ENCODE measurements around the gene TMED1. TPM values are rescaled to one million over a fixed set of nuclear protein-coding genes. Genes with fewer than 3 reads are reported as not detected.

The TMED1 gene
- total and polyA plus RNA-seq, 4 donors, result 25.8 to 49.8 (median 33.9) TPM

DNA sequence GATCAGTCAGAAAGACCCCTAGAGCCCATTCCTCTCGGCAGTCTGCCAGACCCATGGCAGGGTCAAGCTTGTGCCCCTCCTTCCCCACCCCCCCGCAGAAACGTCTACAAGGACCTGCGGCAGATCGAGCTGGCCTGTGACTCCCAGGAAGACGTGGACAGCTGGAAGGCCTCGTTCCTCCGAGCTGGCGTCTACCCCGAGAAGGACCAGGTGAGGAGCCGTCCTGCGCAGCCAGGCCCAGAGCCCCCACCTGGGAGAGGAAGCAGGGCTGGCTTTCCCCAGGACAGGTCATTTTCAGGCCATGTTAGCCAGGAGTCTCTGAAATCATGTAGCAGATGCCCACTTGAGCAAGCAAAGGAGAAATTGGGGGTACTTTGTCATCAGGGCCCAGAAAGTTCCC is 12.3 kb downstream of the TMED1 start:
- TF ChIP-seq, protein P1, sequence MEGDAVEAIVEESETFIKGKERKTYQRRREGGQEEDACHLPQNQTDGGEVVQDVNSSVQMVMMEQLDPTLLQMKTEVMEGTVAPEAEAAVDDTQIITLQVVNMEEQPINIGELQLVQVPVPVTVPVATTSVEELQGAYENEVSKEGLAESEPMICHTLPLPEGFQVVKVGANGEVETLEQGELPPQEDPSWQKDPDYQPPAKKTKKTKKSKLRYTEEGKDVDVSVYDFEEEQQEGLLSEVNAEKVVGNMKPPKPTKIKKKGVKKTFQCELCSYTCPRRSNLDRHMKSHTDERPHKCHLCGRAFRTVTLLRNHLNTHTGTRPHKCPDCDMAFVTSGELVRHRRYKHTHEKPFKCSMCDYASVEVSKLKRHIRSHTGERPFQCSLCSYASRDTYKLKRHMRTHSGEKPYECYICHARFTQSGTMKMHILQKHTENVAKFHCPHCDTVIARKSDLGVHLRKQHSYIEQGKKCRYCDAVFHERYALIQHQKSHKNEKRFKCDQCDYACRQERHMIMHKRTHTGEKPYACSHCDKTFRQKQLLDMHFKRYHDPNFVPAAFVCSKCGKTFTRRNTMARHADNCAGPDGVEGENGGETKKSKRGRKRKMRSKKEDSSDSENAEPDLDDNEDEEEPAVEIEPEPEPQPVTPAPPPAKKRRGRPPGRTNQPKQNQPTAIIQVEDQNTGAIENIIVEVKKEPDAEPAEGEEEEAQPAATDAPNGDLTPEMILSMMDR (IDR thresholded peaks at IDR 0.05; ENCODE audit: control extremely low read depth, extremely low read depth), result no peak
- WGBS, 2 donors, result 93 to 94% methylated on average over 12 of the region's 12 CpGs
- no peaks in the 10 kb centered on the region for H3K27me3 ChIP-seq (ENCODE audit: control insufficient read depth in 3 of 3, insufficient read depth in 3 of 3, low read length in 2 of 3)
- ATAC-seq (ENCODE audit: insufficient read depth, low FRiP score), result no peak
- DNase-seq, result no peak
- H3K9me3 ChIP-seq (ENCODE audit: control insufficient read depth in 4 of 4, insufficient read depth in 3 of 4, low read length in 3 of 4), result no peaks in the 10 kb centered on the region
- no peak overlapping the region for H3K27ac ChIP-seq (ENCODE audit: low read depth in 1 of 2, low read length in 1 of 2)
- no peak overlapping the region for H3K9ac ChIP-seq (ENCODE audit: insufficient read depth in 1 of 2, low read length in 2 of 2)
- no peaks in the 10 kb centered on the region for H3K4me1 ChIP-seq (ENCODE audit: control insufficient read depth in 5 of 5, insufficient read depth in 5 of 5, low read length in 5 of 5)
- H3K4me3 ChIP-seq, result no peak overlapping the region
- H3K36me3 ChIP-seq (ENCODE audit: control insufficient read depth in 4 of 4, insufficient read depth in 4 of 4, low read length in 4 of 4), result peaks cover 9 to 53% (median 40%) of the 10 kb centered on the region in 4 donors

DNA sequence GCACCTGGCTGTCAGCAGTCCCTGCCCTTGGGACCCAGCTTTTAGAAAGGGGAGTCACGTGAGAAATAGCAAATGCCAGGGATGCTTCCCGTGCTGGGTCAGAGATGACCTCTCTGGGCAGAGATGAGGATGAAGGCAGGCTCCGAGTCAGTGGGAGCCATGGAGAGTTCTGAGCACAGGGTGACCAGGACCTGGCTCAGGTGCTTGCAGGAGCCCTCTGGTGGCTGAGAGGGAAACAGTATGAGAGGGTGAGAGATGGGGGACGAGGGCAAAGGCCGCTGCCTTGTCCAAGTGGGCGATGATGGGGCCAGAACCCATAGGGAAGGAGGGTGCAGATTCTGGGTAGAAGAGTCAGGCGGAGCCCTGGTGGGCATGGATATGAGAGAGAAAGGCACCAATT is 15.8 kb downstream of the TMED1 start:
- TF ChIP-seq, protein P1 (IDR thresholded peaks at IDR 0.05; ENCODE audit: control extremely low read depth, extremely low read depth), result no peak
- peaks cover 0 to 8% (median 0%) of the 10 kb centered on the region in 5 donors for H3K4me1 ChIP-seq (ENCODE audit: control insufficient read depth in 5 of 5, insufficient read depth in 5 of 5, low read length in 5 of 5)
- H3K36me3 ChIP-seq (ENCODE audit: control insufficient read depth in 4 of 4, insufficient read depth in 4 of 4, low read length in 4 of 4), result peaks cover 6 to 69% (median 38%) of the 10 kb centered on the region in 4 donors
- 93 to 97% methylated on average over 7 of the region's 7 CpGs for WGBS, 2 donors
- ATAC-seq (ENCODE audit: insufficient read depth, low FRiP score) (no peak), DNase-seq (no peak)
- H3K9me3 ChIP-seq (ENCODE audit: control insufficient read depth in 4 of 4, insufficient read depth in 3 of 4, low read length in 3 of 4), result no peaks in the 10 kb centered on the region
- H3K27me3 ChIP-seq (ENCODE audit: control insufficient read depth in 3 of 3, insufficient read depth in 3 of 3, low read length in 2 of 3), result no peaks in the 10 kb centered on the region
- no peak overlapping the region for H3K9ac ChIP-seq (ENCODE audit: insufficient read depth in 1 of 2, low read length in 2 of 2)
- H3K27ac ChIP-seq (ENCODE audit: low read depth in 1 of 2, low read length in 1 of 2), result no peak overlapping the region
- H3K4me3 ChIP-seq, result no peak overlapping the region

DNA sequence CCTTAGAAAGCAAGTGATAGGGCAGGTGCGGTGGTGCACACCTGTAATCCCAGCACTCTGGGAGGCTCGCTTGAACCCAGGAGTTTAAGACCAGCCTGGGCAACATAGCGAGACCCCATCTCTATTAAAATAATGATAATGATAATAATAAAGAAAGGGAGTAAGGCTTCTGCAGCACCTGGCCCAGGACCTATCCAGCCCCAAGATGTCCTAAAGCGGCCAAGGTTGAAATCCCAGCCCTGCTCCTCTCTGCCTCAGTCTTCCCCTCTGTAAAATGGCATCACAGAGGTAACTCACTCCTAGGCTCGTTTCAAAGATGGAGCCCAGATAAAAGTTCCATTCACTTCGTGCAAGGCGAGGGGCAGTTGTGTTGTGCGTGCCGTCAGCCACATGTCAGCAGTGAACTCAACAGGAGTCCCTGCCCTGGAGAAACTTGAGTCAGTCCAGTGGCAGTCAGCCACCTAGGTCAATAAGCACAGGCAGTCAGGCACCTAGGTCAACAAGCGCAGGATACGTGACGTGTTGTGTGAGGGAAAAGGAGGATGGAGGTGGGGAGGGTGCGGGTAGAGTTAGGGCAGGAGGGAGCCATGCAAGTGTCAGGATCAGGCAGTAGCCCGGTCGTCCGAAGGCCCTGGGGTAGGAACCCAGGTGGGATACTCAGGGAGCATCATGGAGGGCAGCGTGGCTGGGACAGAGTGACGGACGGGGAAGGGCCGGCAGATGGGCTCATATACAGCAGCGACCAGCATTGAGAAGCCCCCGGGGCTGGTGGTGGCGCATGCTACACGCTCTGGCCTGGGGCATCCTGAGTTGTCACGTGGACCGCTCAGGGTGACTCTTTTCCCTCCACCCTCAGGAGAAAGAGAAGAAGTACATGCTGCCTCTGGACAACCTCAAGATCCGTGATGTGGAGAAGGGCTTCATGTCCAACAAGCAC is 16.6 kb downstream of the TMED1 start:
- Histone ChIP-seq H3K9me3 (ENCODE audit: control insufficient read depth in 4 of 4, insufficient read depth in 3 of 4, low read length in 3 of 4) (no peaks in the 10 kb centered on the region), H3K27me3 (ENCODE audit: control insufficient read depth in 3 of 3, insufficient read depth in 3 of 3, low read length in 2 of 3) (no peaks in the 10 kb centered on the region), H3K9ac (ENCODE audit: insufficient read depth in 1 of 2, low read length in 2 of 2) (no peak overlapping the region), H3K4me3 (no peak overlapping the region), H3K27ac (ENCODE audit: low read depth in 1 of 2, low read length in 1 of 2) (no peak overlapping the region), H3K4me1 (ENCODE audit: control insufficient read depth in 5 of 5, insufficient read depth in 5 of 5, low read length in 5 of 5) (peaks cover 0 to 8% (median 0%) of the 10 kb centered on the region in 5 donors), H3K36me3 (ENCODE audit: control insufficient read depth in 4 of 4, insufficient read depth in 4 of 4, low read length in 4 of 4) (peaks cover 6 to 67% (median 39%) of the 10 kb centered on the region in 4 donors)
- WGBS, 2 donors, result 97% methylated on average over 27 of the region's 27 CpGs
- DNase-seq, result no peak
- no peak for ATAC-seq (ENCODE audit: insufficient read depth, low FRiP score)
- TF ChIP-seq, protein P1 (IDR thresholded peaks at IDR 0.05; ENCODE audit: control extremely low read depth, extremely low read depth), result no peak

Measured in lung (tissue), 12 donors.